ENCODE data around the gene FZD8. TPM values are rescaled to one million over a fixed set of nuclear protein-coding genes. Genes with fewer than 3 reads are reported as not detected.

FZD8 gene
- total and polyA plus RNA-seq, 9 donors: 23.1 to 43.6 (median 38.7) TPM

- Histone ChIP-seq H3K9me3 (replicated peaks; ENCODE audit: control insufficient read depth, low read depth, low read length) (peaks cover 3% of the 10 kb centered on the region), H3K4me3 (ENCODE audit: low read length) (no peak overlapping the region), H3K27ac (ENCODE audit: low read length) (no peak overlapping the region), H3K27me3 (ENCODE audit: control insufficient read depth, insufficient read depth, low read length) (no peaks in the 10 kb centered on the region), H3K36me3 (ENCODE audit: control insufficient read depth, insufficient read depth, low read length) (no peaks in the 10 kb centered on the region), H3K4me1 (ENCODE audit: control insufficient read depth, insufficient read depth, low read length) (peaks cover 26% of the 10 kb centered on the region)
- DNase-seq: no peak
Measured at GRCh38 chr10:35588836-35589235, 53.3 kb downstream of the FZD8 start.

Other genes starting within 250 kb of the FZD8 start
- gene GJD4, start 37.0 kb downstream of the FZD8 start, total RNA-seq: 2.0 TPM
- 10 to 100 TPM in 4 of 8 donors, 1 to 10 TPM in 4; 1.4 to 17.7 (median 9.8) TPM for gene GJD4, start 37.0 kb downstream of the FZD8 start, polyA plus RNA-seq (ENCODE audit: insufficient read depth in 1 of 8, insufficient read length in 8 of 8, low replicate concordance in 1 of 8)

Data from muscle of leg (tissue), 10 donors.